CD4-positive, alpha-beta T cell (primary cell): Measurements from ENCODE around the gene KCNAB1. TPM values are rescaled to one million over a fixed set of nuclear protein-coding genes. Genes with fewer than 3 reads are reported as not detected.
A peak's percentile ranks its signal among the peaks of the same experiment; 100 is the strongest.

Source experiments
- ATAC-seq: fragments of 200-7000 bp; cut with Tn5 transposase; one replicate; pipeline ENCODE4 v1.10.0; 2022; ENCODE audit warnings: mild to moderate bottlenecking; ENCODE audit not compliant: poor library complexity
- CTCF ChIA-PET: fragments of 350-600 bp; sonication (Branson Sonifier 250); formaldehyde crosslinking; loops from one replicate; lab custom pipeline; 2021; ENCODE audit warnings: antibody characterized with exemption, inconsistent platforms; lab: Charles Lee
- POLR2A ChIA-PET: fragments of 350-600 bp; sonication (Branson Sonifier 250); formaldehyde crosslinking; loops from one replicate; lab custom pipeline; 2021; ENCODE audit warnings: antibody characterized with exemption, inconsistent platforms; lab: Charles Lee
- DNase-seq, 14 experiments: peaks; one replicate each; pipeline ENCODE4 v3.0.0-alpha.2; 2013 to 2020; ENCODE audit warnings: mixed read lengths in 2 of 14
- H3K27ac ChIP-seq, 2 donors: one replicate each; pipeline versions ENCODE4 v1.5.1 to v1.7.0; 2013; ENCODE audit warnings: low read length in 2 of 2, low read depth in 1 of 2, mild to moderate bottlenecking in 1 of 2
- H3K27me3 ChIP-seq, 2 experiments: 1 replicate in 1 of 2; 2 replicates in 1 of 2; pipeline versions ENCODE4 v1.6.1 to v1.7.0; 2013; ENCODE audit warnings: low read length in 2 of 2, control low read depth in 1 of 2, mild to moderate bottlenecking in 1 of 2, moderate library complexity in 1 of 2; ENCODE audit not compliant: insufficient read depth in 2 of 2, control insufficient read depth in 1 of 2
- H3K36me3 ChIP-seq: one replicate; pipeline ENCODE4 v1.6.1; 2013; ENCODE audit warnings: low read length, control low read depth; ENCODE audit not compliant: insufficient read depth
- H3K4me1 ChIP-seq: one replicate; pipeline ENCODE4 v1.6.1; 2013; ENCODE audit warnings: low read length, control low read depth; ENCODE audit not compliant: insufficient read depth
- H3K4me3 ChIP-seq: one replicate; pipeline ENCODE4 v1.5.1; 2013; ENCODE audit warnings: mild to moderate bottlenecking, low read length, moderate library complexity
- H3K9me3 ChIP-seq, 2 experiments: 1 replicate in 1 of 2; 2 replicates in 1 of 2; pipeline versions ENCODE4 v1.6.1 to v1.7.0; 2013; ENCODE audit warnings: low read length in 2 of 2, mild to moderate bottlenecking in 2 of 2, control low read depth in 1 of 2, moderate library complexity in 1 of 2; ENCODE audit not compliant: control insufficient read depth in 1 of 2, insufficient read depth in 1 of 2
- H3K27ac Mint-ChIP-seq: one replicate; pipeline ENCODE4 v1.8.0; 2020; ENCODE audit warnings: mixed read lengths
- H3K27me3 Mint-ChIP-seq: one replicate; pipeline ENCODE4 v1.8.0; 2021; ENCODE audit warnings: mixed read lengths
- H3K36me3 Mint-ChIP-seq: one replicate; pipeline ENCODE4 v1.8.0; 2021; ENCODE audit warnings: low read depth, mixed read lengths
- H3K4me1 Mint-ChIP-seq: one replicate; pipeline ENCODE4 v1.8.0; 2021; ENCODE audit warnings: low read depth, mixed read lengths
- H3K4me3 Mint-ChIP-seq: one replicate; pipeline ENCODE4 v1.8.0; 2020; ENCODE audit warnings: mild to moderate bottlenecking, mixed read lengths
- H3K9me3 Mint-ChIP-seq: one replicate; pipeline ENCODE4 v1.8.0; 2020; ENCODE audit warnings: mixed read lengths
- CTCF ChIP-seq: fragments of 200-600 bp; IDR thresholded peaks from one replicate; pipeline ENCODE4 v1.8.0; 2022; ENCODE audit warnings: antibody characterized with exemption, mild to moderate bottlenecking
- intact Hi-C, 2 experiments: fragments of 100-400 bp; cut with DNase I in 1 of 2; cut with micrococcal nuclease in 1 of 2; formaldehyde crosslinking; loops; one replicate each; pipeline versions ENCODE4 v1.15.1 to v1.9.0; 2023 to 2025; cut with DNase I, micrococcal nuclease
- total RNA-seq, 174 experiments: library from RNA in 2 of 174; stranded (reverse) in 2 of 174; gene quantifications; one replicate each; pipeline ENCODE4 v1.2.3 and lab custom pipeline; 2021 to 2026

The KCNAB1 gene
- total RNA-seq, 2 experiments from 2014 or later = 0.14 TPM; not detected in 1

DNA sequence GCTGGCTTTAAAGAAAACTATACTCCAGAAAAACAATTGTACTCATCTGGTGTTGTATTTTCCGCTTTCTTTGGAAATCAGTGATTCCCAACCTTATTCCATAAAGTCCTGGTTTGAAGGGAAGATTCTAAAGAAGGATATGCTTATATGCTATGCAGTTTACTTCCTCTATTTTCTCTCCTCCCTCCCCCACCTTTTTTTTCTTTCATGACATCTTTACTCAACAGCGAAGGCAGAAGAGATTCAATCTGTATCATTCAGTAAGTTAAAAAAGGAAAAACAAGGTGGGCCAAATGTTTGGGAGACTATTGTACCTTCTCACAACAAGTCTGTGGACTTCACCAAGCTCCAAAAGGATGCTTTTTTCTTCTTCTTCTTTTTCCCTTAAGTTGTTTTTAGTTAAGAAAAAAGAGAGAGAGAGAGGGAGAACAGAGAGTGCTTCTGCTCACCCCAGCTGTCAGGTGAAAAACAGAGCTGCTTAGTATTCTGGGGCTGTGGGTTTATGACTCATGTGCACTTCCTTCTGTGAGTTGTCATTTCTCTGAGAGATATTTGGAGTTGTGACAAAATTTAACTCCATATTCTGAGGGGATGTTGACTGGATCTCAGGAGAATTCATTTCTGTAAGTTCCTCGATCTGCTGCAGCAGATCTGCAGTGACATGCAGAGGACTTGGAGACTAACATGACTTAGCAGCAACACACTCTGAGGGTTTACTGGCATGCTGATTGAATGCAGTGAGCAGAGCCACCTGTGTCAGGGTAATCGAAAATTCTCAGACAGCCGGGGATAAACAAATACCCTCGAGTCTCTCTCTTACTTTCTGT, 363.8 kb downstream of the KCNAB1 start:
- ATAC-seq (peak; percentile 84), DNase-seq (peak; percentile 10 to 86 (median 36))
- H3K36me3 ChIP-seq = no peaks in the 10 kb centered on the region
- intact Hi-C loops = loop anchor here in 1 of 2 experiments (1.0 to 5.0 kb wide), 3 partner anchors 39 to 605 kb away; no protein-coding TSS in a partner anchor
- peaks cover 40% of the 10 kb centered on the region for H3K4me1 Mint-ChIP-seq
- no peaks in the 10 kb centered on the region for H3K27me3 ChIP-seq
- H3K4me1 ChIP-seq = peaks cover 16% of the 10 kb centered on the region
- POLR2A ChIA-PET = interaction anchor here (0.6 to 3.4 kb wide), 19 partner anchors 8 to 691 kb away, joined by 3 to 23 read pairs (median 6); partner anchors contain the start of genes CCNL1, SSR3 and TIPARP
- TF ChIP-seq CTCF = no peak
- peak overlapping the region; percentile 20 for H3K4me3 Mint-ChIP-seq
- CTCF ChIA-PET = interaction anchor here (1.0 to 1.7 kb wide), 4 partner anchors 9 to 598 kb away, joined by 3 to 7 read pairs (median 4); no protein-coding TSS in a partner anchor
- no peaks in the 10 kb centered on the region for H3K9me3 ChIP-seq
- H3K4me3 ChIP-seq = peak overlapping the region; percentile 31
- no peaks in the 10 kb centered on the region for H3K36me3 Mint-ChIP-seq
- H3K27ac ChIP-seq = peak overlapping the region; percentile 66 to 75
- peak overlapping the region; percentile 80 for H3K27ac Mint-ChIP-seq
- H3K27me3 Mint-ChIP-seq = no peaks in the 10 kb centered on the region
- H3K9me3 Mint-ChIP-seq = no peaks in the 10 kb centered on the region

DNA sequence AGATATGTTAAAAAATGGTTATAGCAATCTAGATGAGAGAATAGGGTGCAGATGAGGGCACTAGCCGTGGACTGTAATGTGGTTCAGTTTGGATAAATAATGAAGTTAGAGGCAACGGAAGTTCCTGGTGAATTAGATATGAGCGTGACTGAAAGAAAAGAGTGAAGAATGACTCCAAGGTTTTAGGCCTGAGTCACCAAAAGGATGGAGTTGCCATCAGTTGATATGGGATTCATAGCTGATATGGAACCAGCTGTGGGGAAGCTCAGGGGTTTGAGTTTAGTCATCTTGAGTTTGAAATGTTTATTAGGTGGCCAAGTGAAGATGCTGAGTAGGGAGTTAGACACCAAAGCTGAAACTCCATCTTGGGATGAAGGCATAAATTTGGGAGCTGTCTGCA, 368.4 kb downstream of the KCNAB1 start:
- DNase-seq (no peak), ATAC-seq (no peak)
- Mint-ChIP-seq H3K9me3 (no peaks in the 10 kb centered on the region), H3K27me3 (peaks cover 4% of the 10 kb centered on the region), H3K4me3 (no peak overlapping the region), H3K4me1 (peaks cover 17% of the 10 kb centered on the region), H3K27ac (no peak overlapping the region), H3K36me3 (no peaks in the 10 kb centered on the region)
- intact Hi-C loops = no loop called here
- no peak for TF ChIP-seq CTCF
- H3K36me3 ChIP-seq = no peaks in the 10 kb centered on the region
- ChIA-PET CTCF (no interaction called here), POLR2A (no interaction called here)
- H3K27me3 ChIP-seq = no peaks in the 10 kb centered on the region
- H3K9me3 ChIP-seq = no peaks in the 10 kb centered on the region
- H3K4me3 ChIP-seq = no peak overlapping the region
- H3K4me1 ChIP-seq = peaks cover 7% of the 10 kb centered on the region
- no peak overlapping the region for H3K27ac ChIP-seq

DNA sequence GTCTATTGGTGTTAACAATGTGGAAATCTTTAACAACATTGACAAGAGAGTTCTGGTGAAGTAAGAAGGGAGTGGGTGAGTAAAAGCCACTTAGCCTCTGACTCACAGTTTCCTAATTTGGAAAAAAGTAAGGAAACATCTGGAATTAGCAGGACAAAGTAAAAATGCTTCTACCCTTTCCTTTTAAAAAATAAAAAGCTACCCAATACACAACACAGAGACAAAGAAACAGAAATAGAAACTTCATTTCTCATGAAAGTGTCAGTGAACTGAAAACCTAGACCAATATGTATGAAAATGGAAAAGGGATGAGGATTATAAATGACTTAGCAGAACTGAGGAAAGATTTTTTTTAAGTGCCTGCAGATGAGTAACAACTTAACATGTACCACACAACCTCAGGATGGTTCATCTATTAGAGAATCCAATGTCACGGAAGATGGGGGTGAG, 369.1 kb downstream of the KCNAB1 start:
- H3K27me3 Mint-ChIP-seq = peaks cover 4% of the 10 kb centered on the region
- Histone ChIP-seq H3K27ac (no peak overlapping the region), H3K9me3 (no peaks in the 10 kb centered on the region), H3K36me3 (no peaks in the 10 kb centered on the region), H3K27me3 (peaks cover 0 to 3% of the 10 kb centered on the region in 2 experiments), H3K4me3 (no peak overlapping the region), H3K4me1 (peaks cover 5% of the 10 kb centered on the region)
- CTCF ChIA-PET = no interaction called here
- no peak for DNase-seq
- no peaks in the 10 kb centered on the region for H3K9me3 Mint-ChIP-seq
- no peaks in the 10 kb centered on the region for H3K36me3 Mint-ChIP-seq
- no peak overlapping the region for H3K27ac Mint-ChIP-seq
- POLR2A ChIA-PET = no interaction called here
- H3K4me3 Mint-ChIP-seq = no peak overlapping the region
- ATAC-seq = no peak
- intact Hi-C loops = no loop called here
- peaks cover 10% of the 10 kb centered on the region for H3K4me1 Mint-ChIP-seq
- no peak for TF ChIP-seq CTCF
